Pons (tissue), 1 donor: ENCODE measurements around the gene SPSB1.
A peak's percentile ranks its signal among the peaks of the same experiment; 100 is the strongest.

Experiments used
- DNase-seq: peaks from one replicate; pipeline ENCODE4 v3.0.0-alpha.2; 2016; ENCODE audit warnings: low spot score

Gene SPSB1

GRCh38 chr1:9292361-9293240 lies at the start of gene SPSB1:
Gene SPSB1, plus strand, starts transcription at chr1:9292894. Its CDS starts 62,998 bp downstream, at chr1:9355892.
- peak; percentile 70 for DNase-seq

- no peak for DNase-seq
Measured at GRCh38 chr1:9243066-9243739, 49.5 kb upstream of the SPSB1 start.

- DNase-seq = no peak
Measured at GRCh38 chr1:9244501-9245229, 48.0 kb upstream of the SPSB1 start.

- DNase-seq = no peak
Measured at GRCh38 chr1:9245230-9245619, 47.5 kb upstream of the SPSB1 start.

- no peak for DNase-seq
Measured at GRCh38 chr1:9245661-9246060, 47.0 kb upstream of the SPSB1 start.

- DNase-seq = no peak
Measured at GRCh38 chr1:9246215-9246614, 46.5 kb upstream of the SPSB1 start.

GRCh38 chr1:9246841-9247785 lies 45.6 kb upstream of the SPSB1 start:
- DNase-seq = no peak

- DNase-seq = no peak
Measured at GRCh38 chr1:9247894-9248293, 44.8 kb upstream of the SPSB1 start.

GRCh38 chr1:9248341-9249262 lies 44.1 kb upstream of the SPSB1 start:
- no peak for DNase-seq

GRCh38 chr1:9249263-9249533 lies 43.5 kb upstream of the SPSB1 start:
- DNase-seq = no peak

GRCh38 chr1:9249534-9250410 lies 42.9 kb upstream of the SPSB1 start:
- DNase-seq = no peak

- no peak for DNase-seq
Measured at GRCh38 chr1:9250411-9251381, 42.0 kb upstream of the SPSB1 start.

GRCh38 chr1:9251501-9251900 lies 41.2 kb upstream of the SPSB1 start:
- DNase-seq = no peak

- DNase-seq = no peak
Measured at GRCh38 chr1:9253004-9253403, 39.7 kb upstream of the SPSB1 start.

- DNase-seq = no peak
Measured at GRCh38 chr1:9253453-9254105, 39.1 kb upstream of the SPSB1 start.

- DNase-seq = no peak
Measured at GRCh38 chr1:9256332-9256731, 36.4 kb upstream of the SPSB1 start.

GRCh38 chr1:9257851-9258250 lies 34.8 kb upstream of the SPSB1 start:
- no peak for DNase-seq

GRCh38 chr1:9258629-9259028 lies 34.1 kb upstream of the SPSB1 start:
- DNase-seq = no peak
